ENCODE data around the gene RYR1. TPM values are rescaled to one million over a fixed set of nuclear protein-coding genes. Genes with fewer than 3 reads are reported as not detected.

RYR1 gene
- total RNA-seq, 2 experiments from 2014 or later, result 0.20 to 1.2 TPM

DNA sequence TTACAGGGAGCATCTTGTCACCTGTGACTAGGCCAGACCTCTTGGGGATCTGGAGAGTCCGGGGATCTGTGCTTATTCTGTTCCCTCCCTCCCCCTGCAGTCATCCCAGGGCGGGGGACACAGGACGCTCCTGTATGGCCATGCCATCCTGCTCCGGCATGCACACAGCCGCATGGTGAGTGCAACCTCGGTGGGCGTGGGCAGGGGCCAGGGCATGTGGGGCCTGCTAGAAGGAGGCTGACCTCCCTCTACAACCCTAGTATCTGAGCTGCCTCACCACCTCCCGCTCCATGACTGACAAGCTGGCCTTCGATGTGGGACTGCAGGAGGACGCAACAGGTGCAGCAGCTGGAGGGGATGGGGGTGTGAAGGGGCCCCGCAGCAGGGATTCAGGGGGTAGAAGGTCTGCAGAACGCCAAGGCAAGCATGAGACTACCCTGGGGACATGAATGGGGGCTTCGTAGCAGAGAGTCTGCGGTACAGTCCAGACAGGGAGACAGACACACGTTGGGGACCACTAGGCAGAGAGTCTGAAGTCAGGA, 10.0 kb downstream of the RYR1 start:
- ChIA-PET CTCF (no interaction called here), POLR2A (no interaction called here)
- H3K27me3 ChIP-seq (ENCODE audit: control insufficient read depth in 1 of 2, insufficient read depth in 2 of 2, low read length in 2 of 2), result no peaks in the 10 kb centered on the region
- no peak for TF ChIP-seq CTCF (IDR thresholded peaks at IDR 0.05)
- H3K27ac Mint-ChIP-seq, result no peak overlapping the region
- no peaks in the 10 kb centered on the region for H3K9me3 Mint-ChIP-seq
- no peak for DNase-seq
- intact Hi-C loops (cut with DNase I, micrococcal nuclease), result no loop called here
- H3K27ac ChIP-seq (ENCODE audit: low read depth in 1 of 2, low read length in 2 of 2), result no peak overlapping the region
- H3K4me3 Mint-ChIP-seq, result no peak overlapping the region
- ATAC-seq (ENCODE audit: poor library complexity), result no peak
- no peaks in the 10 kb centered on the region for H3K36me3 ChIP-seq (ENCODE audit: insufficient read depth, low read length)
- H3K36me3 Mint-ChIP-seq (ENCODE audit: low read depth), result no peaks in the 10 kb centered on the region
- no peaks in the 10 kb centered on the region for H3K4me1 Mint-ChIP-seq (ENCODE audit: low read depth)
- H3K9me3 ChIP-seq (ENCODE audit: control insufficient read depth in 1 of 2, insufficient read depth in 1 of 2, low read length in 2 of 2), result no peaks in the 10 kb centered on the region
- H3K4me1 ChIP-seq (ENCODE audit: insufficient read depth, low read length), result no peaks in the 10 kb centered on the region
- no peak overlapping the region for H3K4me3 ChIP-seq (ENCODE audit: low read length)
- peaks cover 10% of the 10 kb centered on the region for H3K27me3 Mint-ChIP-seq

GRCh38 chr19:38444026-38444425, 10.5 kb downstream of the RYR1 start:
- ATAC-seq (ENCODE audit: poor library complexity) (no peak), DNase-seq (no peak)
- peaks cover 13% of the 10 kb centered on the region for H3K27me3 Mint-ChIP-seq
- no peak overlapping the region for H3K4me3 Mint-ChIP-seq
- no peak for TF ChIP-seq CTCF (IDR thresholded peaks at IDR 0.05)
- no peaks in the 10 kb centered on the region for H3K36me3 ChIP-seq (ENCODE audit: insufficient read depth, low read length)
- H3K4me1 Mint-ChIP-seq (ENCODE audit: low read depth), result no peaks in the 10 kb centered on the region
- CTCF ChIA-PET, result no interaction called here
- no peak overlapping the region for H3K27ac Mint-ChIP-seq
- no peak overlapping the region for H3K4me3 ChIP-seq (ENCODE audit: low read length)
- POLR2A ChIA-PET, result no interaction called here
- no peaks in the 10 kb centered on the region for H3K9me3 ChIP-seq (ENCODE audit: control insufficient read depth in 1 of 2, insufficient read depth in 1 of 2, low read length in 2 of 2)
- H3K27me3 ChIP-seq (ENCODE audit: control insufficient read depth in 1 of 2, insufficient read depth in 2 of 2, low read length in 2 of 2), result no peaks in the 10 kb centered on the region
- H3K36me3 Mint-ChIP-seq (ENCODE audit: low read depth), result no peaks in the 10 kb centered on the region
- intact Hi-C loops (cut with DNase I, micrococcal nuclease), result no loop called here
- peaks cover 3% of the 10 kb centered on the region for H3K9me3 Mint-ChIP-seq
- H3K27ac ChIP-seq (ENCODE audit: low read depth in 1 of 2, low read length in 2 of 2), result no peak overlapping the region
- no peaks in the 10 kb centered on the region for H3K4me1 ChIP-seq (ENCODE audit: insufficient read depth, low read length)

GRCh38 chr19:38445362-38445761, 11.9 kb downstream of the RYR1 start:
- POLR2A ChIA-PET, result no interaction called here
- no peaks in the 10 kb centered on the region for H3K9me3 ChIP-seq (ENCODE audit: control insufficient read depth in 1 of 2, insufficient read depth in 1 of 2, low read length in 2 of 2)
- H3K4me3 ChIP-seq (ENCODE audit: low read length), result no peak overlapping the region
- H3K4me1 ChIP-seq (ENCODE audit: insufficient read depth, low read length), result no peaks in the 10 kb centered on the region
- no peak for ATAC-seq (ENCODE audit: poor library complexity)
- no peak for DNase-seq
- Mint-ChIP-seq H3K36me3 (ENCODE audit: low read depth) (no peaks in the 10 kb centered on the region), H3K27ac (no peak overlapping the region), H3K4me3 (no peak overlapping the region), H3K4me1 (ENCODE audit: low read depth) (no peaks in the 10 kb centered on the region), H3K9me3 (peaks cover 3% of the 10 kb centered on the region), H3K27me3 (peaks cover 14% of the 10 kb centered on the region)
- no peaks in the 10 kb centered on the region for H3K36me3 ChIP-seq (ENCODE audit: insufficient read depth, low read length)
- CTCF ChIA-PET, result no interaction called here
- intact Hi-C loops (cut with DNase I, micrococcal nuclease), result no loop called here
- no peaks in the 10 kb centered on the region for H3K27me3 ChIP-seq (ENCODE audit: control insufficient read depth in 1 of 2, insufficient read depth in 2 of 2, low read length in 2 of 2)
- no peak overlapping the region for H3K27ac ChIP-seq (ENCODE audit: low read depth in 1 of 2, low read length in 2 of 2)
- no peak for TF ChIP-seq CTCF (IDR thresholded peaks at IDR 0.05)

Data from CD4-positive, alpha-beta T cell (primary cell).